GM19239 (cell line): ENCODE results near the gene SHROOM3.
"Not testable (repeated sequence)": the region's sequence is repeated elsewhere in the genome, so short reads cannot be mapped to it uniquely, and the experiment has no call there.

Source experiments
- DNase-seq: peaks from one replicate; pipeline ENCODE4 v3.0.0; 2011; ENCODE audit warnings: low spot score; ENCODE audit not compliant: insufficient read length
- FAIRE-seq: peaks from 2 replicates; lab custom pipeline; 2011; peaks lifted over from hg19 to GRCh38; lab: Jason Lieb, UNC

The SHROOM3 gene

DNA sequence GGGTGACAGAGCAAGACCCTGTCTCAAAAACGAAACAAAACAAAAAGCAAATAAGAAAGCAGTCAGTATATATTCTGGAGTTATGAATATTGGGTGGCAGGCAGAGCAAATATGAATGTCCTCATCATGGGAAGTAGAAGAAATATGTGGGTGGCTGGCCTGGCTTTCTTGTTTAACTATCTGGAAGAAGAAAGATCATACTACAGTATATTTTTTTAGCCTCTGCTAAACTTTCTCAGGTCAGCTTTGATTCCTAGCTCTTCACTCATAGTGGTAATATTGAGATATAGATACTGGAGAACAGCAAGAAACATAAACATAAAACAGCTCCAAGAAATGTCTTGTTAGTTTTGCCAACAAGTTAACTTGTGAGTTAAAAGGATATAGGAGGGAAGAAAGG is 270.4 kb downstream of the SHROOM3 start:
- DNase-seq (no peak), FAIRE-seq (peak; percentile 8)

DNA sequence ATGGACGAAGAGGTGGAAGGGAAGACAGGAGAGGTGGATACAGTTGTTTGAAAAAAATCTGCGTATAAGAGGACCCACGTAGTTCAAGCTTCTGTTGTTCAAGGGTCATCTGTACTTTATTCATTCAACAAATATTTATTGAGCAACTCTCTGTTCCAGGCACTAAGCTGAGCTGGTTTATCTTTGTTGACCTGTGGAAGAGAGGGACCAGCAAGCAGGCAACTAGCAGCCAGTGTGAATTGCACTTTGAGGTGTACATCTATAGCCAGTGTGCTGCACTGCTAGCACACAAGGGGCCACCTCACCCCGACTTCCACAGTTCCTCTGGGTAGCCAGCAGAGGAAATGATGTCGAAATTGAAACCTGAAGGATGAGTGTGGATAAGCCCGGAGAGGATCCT is 271.6 kb downstream of the SHROOM3 start:
- DNase-seq = no peak
- FAIRE-seq = no peak

DNA sequence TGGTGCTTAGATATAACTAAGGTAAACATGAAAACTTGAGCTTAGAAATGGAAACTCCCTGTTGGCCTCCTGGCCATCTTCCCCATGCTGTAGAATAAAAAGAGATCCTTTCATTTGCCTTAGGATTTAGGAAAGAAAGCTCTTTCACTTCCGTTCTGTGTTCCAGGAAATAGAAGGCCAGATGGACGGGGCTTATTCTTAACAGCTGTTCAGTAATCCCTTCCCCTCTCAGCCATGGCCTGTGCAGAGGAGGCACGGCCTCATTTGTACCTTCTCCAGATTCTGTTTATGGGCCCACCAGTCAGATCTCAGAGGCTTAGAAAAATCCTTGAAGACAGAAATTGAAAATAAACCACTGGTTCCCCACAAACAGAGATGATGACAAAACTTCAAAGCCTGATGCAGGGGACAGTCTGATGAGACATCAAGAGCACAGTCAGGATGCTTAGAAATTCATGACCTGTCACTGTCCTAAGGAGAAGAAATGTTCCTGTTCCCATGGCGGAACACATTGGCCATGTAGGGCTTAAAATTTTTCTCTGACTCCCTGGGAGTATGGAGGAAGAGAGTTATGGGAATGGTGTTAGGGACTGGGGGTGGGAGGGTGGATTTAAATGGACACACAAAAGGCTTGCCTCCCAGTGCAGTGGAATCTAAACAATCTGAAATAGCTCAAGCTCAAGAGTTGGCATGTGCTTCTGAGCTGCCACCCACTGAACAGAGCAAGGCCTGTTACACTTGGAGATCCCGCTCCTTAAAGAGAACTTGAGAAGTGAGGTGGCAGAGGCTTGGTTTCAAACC is 274.1 kb downstream of the SHROOM3 start:
- FAIRE-seq (no peak), DNase-seq (no peak)

DNA sequence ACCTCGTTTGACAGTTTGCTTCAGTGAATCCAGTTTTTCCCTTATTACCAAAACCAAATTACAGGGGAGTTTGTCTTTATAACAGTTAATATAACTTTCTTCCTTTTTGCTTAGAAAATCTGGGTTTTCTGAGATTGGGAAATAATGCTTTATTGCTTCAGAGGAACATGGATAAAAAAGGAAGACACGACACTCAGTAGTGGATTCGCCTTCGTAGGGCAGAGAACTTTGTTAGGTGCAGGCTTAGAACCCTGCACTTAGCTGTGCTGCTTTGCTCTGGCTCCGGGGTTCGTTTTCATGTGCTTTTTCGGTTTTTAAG is 274.7 kb downstream of the SHROOM3 start:
- FAIRE-seq = no peak
- no peak for DNase-seq

DNA sequence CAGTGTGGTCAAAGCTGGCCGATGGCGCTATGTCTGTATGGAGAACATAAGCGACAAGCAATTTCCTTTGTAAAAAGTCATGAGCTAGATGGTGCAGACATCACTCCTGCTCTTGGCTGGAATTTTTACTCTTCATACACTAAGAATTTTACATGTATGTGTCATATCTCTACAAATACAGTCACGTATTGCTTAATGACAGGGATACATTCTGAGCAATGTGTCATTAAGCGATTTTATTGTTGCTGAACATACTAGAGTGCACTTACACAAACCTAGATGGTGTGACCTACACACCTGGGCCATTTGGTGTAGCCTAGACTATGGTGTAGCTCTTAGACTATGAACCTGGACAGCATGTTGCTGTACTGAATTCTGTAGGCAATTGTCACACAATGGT is 277.5 kb downstream of the SHROOM3 start:
- FAIRE-seq (no peak), DNase-seq (no peak)

DNA sequence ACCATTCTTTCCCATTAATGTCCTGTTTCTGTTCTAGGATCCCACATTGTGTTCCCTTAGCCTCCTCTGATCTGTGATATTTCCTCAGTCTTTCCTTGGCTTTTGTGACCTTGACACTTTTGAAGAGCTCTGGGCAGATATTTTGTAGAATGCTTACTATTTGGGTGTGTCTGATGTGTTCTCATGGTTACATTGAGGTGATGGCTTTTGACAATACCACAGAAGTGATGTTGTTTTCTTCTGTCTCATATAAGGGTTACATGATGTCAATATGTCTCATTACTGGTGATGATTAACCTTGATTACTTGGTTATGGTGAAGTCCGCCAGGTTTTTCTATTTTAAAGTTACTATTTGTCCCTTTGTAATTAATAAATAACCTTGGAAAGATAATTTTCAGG is 279.2 kb downstream of the SHROOM3 start:
- FAIRE-seq (no peak), DNase-seq (no peak)

DNA sequence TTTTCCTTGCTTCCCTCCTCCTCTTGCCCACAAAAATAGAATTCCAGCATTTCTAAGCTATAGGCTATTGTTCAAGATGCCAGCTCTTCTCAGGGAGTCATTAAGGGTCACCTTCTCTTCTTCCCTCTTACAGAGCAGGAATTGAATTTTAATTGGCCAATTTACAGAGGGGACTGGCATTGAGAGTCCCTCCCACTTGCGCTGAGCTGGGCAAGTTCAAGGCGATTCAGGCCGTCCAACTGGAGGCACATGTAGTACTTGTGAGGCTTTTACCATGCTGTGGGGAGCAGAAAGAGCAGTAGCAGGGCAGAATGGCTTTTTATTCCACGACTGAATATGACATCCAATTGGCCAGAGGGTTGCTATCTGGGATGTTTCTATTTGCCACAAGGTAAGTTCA is 281.0 kb downstream of the SHROOM3 start:
- DNase-seq (no peak), FAIRE-seq (no peak)

DNA sequence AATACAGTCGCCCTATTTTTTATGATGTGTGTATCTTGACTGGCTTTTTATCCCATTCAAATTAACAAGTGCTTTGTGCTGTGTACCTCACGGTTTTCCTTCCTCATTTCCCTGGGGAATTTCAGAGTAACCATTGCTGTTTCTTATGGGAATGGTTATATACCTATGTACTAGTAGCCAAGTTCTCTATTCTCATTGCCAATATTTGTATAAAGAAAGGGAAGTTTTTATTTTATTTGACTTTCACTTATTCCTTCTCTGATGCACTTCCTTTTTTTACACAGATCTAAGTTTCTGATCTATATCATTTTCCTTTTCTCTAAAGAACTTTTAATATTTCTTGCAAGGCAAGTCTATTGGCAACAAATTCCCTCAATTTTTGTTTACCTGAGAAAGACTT is 281.6 kb downstream of the SHROOM3 start:
- FAIRE-seq (no peak), DNase-seq (no peak)

DNA sequence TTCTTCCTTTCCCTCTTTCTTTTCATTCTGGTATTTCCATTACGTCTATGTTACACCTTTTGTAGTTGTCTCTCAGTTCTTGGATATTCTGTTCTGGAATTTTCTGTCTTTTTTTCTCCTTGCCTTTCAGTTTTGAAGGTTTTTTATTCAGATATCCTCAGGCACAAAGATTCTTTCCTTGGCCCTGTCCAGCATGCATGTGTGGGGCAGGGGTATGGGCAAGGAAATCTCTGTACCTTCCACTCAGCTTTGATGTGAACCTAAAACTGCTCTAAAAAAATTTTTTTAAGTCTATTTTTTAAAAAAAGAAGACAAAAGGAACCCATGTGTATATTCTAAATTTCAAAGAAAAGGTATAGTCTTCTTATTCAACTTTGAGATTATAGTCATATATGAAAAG is 282.4 kb downstream of the SHROOM3 start:
- FAIRE-seq (no peak), DNase-seq (no peak)

DNA sequence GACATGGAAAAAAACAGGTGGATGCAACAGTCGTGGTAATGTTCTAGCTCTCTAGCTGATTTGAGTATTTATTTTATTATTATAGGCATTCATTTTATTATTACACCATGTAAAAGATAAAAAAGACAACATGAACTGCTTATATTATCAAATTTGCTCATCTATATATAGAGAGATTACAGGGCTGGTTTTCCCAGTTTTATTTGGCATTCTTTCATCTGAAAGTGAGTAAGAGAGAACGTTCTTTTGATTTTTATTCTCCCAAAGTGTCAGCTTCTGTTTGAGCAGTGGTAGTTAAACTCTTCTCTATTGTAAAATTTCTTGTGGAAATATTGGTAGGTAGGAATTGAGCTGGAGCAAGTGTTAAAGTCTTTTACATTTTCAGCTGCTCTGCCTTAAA is 283.0 kb downstream of the SHROOM3 start:
- no peak for FAIRE-seq
- no peak for DNase-seq

DNA sequence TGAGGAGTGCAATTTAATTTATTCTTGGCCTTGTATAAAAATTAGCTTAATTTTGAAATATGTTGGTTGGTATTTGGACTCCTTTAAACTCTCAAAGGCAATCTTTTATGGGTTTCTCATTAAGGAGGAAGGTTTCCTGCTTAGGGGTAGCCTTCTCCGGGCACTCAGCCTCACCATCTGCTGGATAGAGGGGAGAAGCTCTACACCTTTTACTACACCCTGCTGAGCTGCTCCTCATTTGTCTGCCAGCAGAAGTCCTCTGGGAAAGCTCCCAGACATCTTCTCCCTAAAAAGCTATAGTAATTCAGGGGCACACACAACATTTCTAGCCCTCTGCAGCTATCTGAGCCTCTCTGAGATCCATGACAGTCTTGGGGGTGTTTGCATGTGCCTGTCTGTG is 283.8 kb downstream of the SHROOM3 start:
- DNase-seq = no peak
- no peak for FAIRE-seq

DNA sequence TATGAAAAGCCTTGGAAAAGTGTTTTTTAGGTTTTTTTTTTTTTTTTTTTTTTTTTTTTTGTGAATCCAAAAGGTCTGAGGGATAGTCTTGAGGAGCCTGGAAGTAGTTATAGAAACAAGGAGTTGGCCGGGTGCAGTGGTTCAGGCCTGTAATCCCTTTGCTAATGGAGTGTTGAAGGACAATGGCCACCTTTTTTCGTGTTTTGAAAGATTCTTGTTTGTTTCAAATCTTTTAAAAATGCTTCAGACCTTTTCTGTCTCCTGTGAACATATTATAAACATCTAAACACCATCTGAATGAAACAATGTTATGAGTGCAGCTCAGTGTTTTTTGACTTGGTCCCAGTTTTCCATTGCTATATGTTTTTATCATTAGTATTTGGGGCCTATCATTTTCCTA is 285.1 kb downstream of the SHROOM3 start:
- no peak for DNase-seq
- FAIRE-seq = no peak

DNA sequence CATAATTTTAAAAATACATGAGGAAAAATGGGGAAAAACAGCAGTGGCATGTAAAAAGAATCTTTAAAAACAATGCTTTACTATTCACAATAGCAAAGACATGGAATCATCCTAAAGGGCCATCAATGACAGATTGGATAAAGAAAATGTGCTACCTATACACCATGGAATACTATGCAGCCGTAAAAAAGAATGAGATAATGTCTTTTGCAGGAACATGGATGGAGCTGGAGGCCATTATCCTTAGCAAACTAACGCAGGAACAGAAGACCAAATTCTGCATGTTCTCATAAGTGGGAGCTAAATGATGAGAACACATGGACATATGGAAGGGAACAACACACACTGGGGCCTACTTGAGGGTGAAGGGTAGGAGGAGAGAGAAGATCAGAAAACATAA is 287.1 kb downstream of the SHROOM3 start:
- DNase-seq, FAIRE-seq: not testable (repeated sequence)

DNA sequence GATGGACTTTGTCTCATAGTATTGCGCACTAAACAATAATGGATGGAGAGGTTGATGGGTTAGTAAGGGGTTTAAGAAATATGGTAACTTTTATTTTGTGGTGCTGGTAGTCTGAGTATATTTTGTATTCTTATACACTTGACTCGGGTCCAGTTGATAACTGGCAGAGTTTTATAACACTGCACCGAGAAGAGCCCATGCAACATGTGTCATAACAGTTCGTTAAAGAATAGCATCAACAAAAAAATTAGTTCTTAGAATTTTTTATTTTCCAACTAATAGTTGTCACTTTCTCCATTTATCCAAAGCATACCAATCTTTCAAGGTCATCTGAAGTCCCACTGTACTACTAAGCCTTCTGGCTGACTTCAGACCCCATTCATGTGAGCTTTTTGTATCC is 287.8 kb downstream of the SHROOM3 start:
- no peak for FAIRE-seq
- no peak for DNase-seq

DNA sequence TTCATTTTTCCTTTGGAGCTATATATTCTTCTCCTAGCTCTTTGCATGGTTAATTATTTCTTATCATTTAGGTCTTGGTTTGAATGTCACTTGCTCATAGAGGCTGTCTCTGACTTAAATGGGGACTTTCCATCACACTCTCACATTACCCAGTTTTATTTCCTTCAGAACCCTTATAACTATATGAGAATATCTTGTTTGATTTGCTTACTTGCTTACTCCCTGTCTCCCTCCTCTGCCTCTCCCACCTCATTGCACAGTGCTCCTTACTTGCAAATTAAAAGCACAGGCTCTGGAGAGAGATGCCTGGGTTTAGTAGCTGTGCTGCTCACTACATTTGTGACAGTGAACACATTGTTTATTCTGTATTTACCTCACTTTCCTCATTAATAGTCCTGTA is 288.3 kb downstream of the SHROOM3 start:
- FAIRE-seq (no peak), DNase-seq (no peak)

DNA sequence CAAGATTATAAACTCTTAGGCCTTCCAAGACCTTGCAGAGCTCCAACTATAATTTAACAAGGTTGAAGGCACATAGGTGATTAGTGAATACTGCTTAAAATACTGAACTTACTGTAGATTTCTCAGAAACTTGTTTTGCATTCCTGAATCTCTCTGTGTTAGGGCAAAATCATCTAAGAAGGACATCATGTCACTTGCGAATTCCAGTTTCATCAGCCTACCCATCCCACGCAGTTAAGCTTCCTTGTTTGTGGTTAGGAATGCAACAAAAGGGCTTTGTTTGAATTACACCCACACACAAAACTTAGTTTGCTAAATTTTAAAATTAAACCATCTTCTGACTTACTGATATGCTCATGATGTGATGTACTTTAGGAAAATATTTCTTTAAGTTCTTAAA is 288.9 kb downstream of the SHROOM3 start:
- no peak for DNase-seq
- no peak for FAIRE-seq

DNA sequence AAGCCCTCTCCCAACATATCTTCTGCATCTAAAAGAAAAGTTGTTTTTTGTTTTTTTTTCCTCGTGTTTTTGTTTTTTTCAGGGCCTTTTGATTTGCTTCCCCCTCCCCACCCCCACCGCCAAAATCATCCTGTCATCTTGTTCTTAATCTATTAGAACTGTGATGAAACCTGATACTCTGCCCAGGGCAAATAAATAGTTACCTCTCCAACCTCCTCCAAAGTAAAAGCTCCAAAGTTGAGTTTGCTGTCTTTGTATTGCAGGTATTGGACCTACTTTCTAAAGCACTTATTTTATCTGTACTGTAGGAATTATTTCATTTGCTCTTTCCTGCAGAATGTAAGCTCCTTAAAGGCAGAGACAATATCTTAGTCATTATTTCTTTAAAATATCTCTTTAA is 290.0 kb downstream of the SHROOM3 start:
- no peak for FAIRE-seq

DNA sequence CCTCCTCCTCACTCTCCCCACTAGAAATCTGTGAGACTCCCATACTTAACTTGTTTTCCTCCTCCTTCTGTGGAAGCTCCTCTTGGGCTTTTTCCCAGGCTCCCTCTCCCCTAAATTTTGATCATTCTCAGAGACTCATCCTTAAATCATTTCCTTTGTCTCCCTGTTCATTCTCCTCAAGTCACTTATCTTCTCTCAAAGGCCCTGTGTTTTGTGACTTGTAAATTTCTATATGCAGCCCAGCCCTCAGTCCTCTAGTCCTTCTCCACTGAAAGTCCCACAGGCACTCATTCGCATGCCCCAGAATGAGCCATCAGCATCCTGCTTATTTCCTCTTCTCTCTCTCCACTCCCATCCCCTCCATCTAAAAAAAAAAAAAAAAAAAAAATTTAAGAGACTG is 291.1 kb downstream of the SHROOM3 start:
- DNase-seq (no peak), FAIRE-seq (no peak)

More for the DNA sequence above, 290.0 kb downstream of the SHROOM3 start:
- no peak for DNase-seq

DNA sequence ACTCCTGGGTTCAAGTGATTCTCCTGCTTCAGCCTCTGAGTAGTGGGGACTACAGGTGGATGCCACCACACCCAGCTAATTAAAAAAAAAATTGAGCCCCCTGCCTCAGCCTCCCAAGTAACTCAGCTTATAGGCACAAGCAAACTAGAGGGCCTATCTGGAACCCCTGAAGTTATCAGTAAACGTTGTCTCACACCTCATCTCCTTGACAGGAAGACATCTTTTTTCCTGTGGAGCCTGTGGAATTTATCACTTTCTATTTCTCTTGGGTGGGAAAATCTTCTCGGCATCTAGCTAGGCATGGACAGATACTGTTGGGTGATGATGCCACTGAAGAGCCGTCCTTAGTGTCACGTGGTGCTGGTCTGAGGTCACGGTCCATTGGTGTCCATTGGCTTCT is 291.6 kb downstream of the SHROOM3 start:
- FAIRE-seq (no peak), DNase-seq (no peak)

DNA sequence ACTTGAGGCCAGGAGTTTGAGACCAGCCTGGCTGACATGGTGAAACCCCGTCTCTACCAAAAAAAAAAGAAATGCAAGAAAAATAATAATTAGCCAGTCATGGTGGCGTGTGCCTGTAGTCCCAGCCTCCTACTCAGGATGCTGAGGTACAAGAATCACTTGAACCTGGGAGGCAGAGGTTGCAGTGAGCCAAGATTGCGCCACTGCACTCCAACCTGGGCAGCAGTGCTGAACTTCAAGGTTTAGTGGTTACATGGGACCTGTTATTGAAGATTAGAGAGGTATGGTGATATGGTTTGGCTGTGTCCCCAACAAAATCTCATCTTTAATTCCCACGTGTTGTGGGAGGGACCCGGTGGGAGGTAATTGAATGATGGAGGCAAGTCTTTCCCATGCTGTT is 292.9 kb downstream of the SHROOM3 start:
- DNase-seq, FAIRE-seq: not testable (repeated sequence)

DNA sequence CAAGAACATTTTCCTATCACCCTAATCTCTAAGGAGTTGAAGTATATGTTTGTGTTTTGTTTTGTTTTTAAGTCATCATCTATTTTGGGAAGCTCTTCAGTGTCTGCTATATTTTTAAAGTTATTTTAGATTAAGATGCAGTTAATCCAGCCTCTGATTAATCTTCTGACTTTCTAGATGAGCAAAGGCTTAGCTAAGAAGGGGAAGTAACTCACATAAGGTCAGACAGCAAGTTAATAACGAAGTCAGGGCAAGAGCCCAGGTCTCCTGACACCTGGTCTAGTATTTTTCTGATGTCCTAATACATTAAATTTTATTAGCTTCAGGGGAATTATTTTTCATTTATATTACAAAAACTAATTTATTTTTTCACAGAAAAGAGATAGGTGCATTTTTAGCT is 294.4 kb downstream of the SHROOM3 start:
- peak; percentile 52 for FAIRE-seq
- no peak for DNase-seq

DNA sequence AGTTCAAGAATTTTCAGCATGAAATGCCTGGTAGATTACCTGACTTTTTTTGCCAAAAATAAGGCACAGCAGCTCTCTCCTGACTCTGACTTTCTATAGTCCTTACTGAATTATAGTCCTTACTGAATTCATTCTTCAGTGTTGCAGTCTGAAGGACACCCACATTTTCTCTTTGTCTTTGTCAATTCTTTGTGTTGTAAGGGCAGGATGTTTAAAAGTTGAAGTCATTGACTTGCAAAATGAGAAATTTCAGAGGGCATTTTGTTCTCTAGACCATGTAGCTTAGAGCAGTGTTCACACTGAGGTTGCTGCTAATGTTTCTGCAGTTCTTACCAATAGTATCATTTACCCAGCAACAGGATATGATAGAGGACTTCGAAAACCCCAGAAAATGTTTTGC is 295.0 kb downstream of the SHROOM3 start:
- no peak for FAIRE-seq
- DNase-seq = no peak

DNA sequence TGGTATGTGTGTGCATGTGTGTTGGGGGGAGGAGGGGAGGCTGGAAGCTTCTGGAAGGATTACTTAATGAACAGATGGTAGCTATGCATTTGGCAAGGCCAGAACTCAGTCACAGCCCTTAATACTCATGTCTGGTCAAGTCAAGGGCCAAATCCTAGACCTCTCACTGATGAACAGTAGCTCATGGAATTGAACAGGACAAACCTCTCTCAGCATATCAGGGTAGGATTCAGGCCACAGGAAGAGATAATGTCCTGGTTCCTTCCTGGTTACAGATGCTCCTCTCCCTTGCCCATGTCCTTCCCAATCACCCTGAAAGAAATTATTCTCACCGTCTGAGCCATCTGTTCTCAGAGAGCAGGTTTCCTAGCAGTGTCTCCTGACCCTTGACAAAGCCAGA is 297.2 kb downstream of the SHROOM3 start:
- DNase-seq (no peak), FAIRE-seq (no peak)
